ENCODE measurements around the gene MICAL3.
"Not testable (repeated sequence)": the region's sequence is repeated elsewhere in the genome, so short reads cannot be mapped to it uniquely, and the experiment has no call there.

The MICAL3 gene

GRCh38 chr22:17878941-17879340 is 145.4 kb downstream of the MICAL3 start:
- no peak for DNase-seq

GRCh38 chr22:17878186-17878694 is 146.1 kb downstream of the MICAL3 start:
- no peak for DNase-seq

GRCh38 chr22:17876878-17877855 is 147.2 kb downstream of the MICAL3 start:
- DNase-seq = not testable (repeated sequence)

- no peak for DNase-seq
Measured at GRCh38 chr22:17876306-17876831, 148.0 kb downstream of the MICAL3 start.

GRCh38 chr22:17875631-17876030 is 148.7 kb downstream of the MICAL3 start:
- no peak for DNase-seq

GRCh38 chr22:17875156-17875555 is 149.2 kb downstream of the MICAL3 start:
- no peak for DNase-seq

- DNase-seq = no peak
Measured at GRCh38 chr22:17874231-17874905, 150.0 kb downstream of the MICAL3 start.

GRCh38 chr22:17873804-17874203 is 150.6 kb downstream of the MICAL3 start:
- no peak for DNase-seq

GRCh38 chr22:17873116-17873515 is 151.2 kb downstream of the MICAL3 start:
- no peak for DNase-seq

- DNase-seq = no peak
Measured at GRCh38 chr22:17872471-17872870, 151.9 kb downstream of the MICAL3 start.

GRCh38 chr22:17871726-17872458 is 152.5 kb downstream of the MICAL3 start:
- DNase-seq = no peak

GRCh38 chr22:17870407-17870806 is 154.0 kb downstream of the MICAL3 start:
- DNase-seq = no peak

GRCh38 chr22:17869285-17870096 is 154.9 kb downstream of the MICAL3 start:
- no peak for DNase-seq

GRCh38 chr22:17868771-17869170 is 155.6 kb downstream of the MICAL3 start:
- DNase-seq = no peak

- DNase-seq = no peak
Measured at GRCh38 chr22:17867160-17867785, 157.1 kb downstream of the MICAL3 start.

- DNase-seq = no peak
Measured at GRCh38 chr22:17866621-17867020, 157.7 kb downstream of the MICAL3 start.

GRCh38 chr22:17866127-17866526 is 158.2 kb downstream of the MICAL3 start:
- DNase-seq = no peak

- no peak for DNase-seq
Measured at GRCh38 chr22:17865183-17866055, 158.9 kb downstream of the MICAL3 start.

- no peak for DNase-seq
Measured at GRCh38 chr22:17864398-17865182, 159.8 kb downstream of the MICAL3 start.
